Activated T-helper 1 cell treated with Interleukin-2 at 50 U/mL for 16 hours (primary cell): ENCODE data around the gene UACA.
"Not testable (repeated sequence)": the region's sequence is repeated elsewhere in the genome, so short reads cannot be mapped to it uniquely, and the experiment has no call there.

ENCODE experiments used
- DNase-seq: peaks from one replicate; pipeline ENCODE4 v3.0.0-alpha.2; 2020; ENCODE audit warnings: low read depth

Gene UACA

DNA sequence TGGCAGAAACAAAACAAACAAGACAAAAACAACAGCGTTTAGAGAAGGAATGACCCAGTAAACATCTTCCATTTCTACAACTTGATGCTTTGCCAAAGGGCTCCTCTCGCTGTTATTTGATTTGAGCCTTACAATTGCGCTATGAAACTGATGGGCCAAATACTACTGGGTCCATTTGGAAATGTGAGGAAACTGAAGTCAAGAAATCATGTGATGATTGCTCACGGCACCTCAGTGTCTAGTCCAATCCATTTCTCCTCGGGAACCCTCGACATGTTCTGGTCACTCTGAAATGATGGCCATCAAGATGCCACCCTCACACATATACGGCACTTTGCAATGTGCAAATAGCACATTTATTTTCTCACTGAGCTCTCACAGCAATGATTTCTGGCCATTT lies 136.0 kb downstream of the UACA start:
- DNase-seq = no peak

DNA sequence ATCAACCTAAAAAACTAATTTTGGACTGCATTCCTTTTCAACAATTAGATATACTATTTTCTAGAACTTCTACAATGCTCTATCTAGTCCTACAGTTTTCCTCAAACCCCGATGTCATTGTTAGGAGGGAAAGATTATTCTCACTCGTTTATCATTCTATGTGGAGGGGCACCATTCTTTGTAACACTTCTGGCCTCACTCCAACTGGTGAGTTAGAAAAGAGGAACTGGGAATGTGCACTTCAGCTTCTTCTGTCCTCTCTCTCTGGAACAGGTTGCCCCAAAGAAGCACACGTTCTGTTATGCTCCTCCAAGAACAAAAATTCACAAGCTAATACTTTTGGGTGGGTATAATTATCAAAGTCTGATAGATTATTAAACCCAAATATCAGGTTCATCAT lies 137.9 kb downstream of the UACA start:
- no peak for DNase-seq

GRCh38 chr15:70625011-70625410 lies 138.3 kb downstream of the UACA start:
- DNase-seq = no peak

DNA sequence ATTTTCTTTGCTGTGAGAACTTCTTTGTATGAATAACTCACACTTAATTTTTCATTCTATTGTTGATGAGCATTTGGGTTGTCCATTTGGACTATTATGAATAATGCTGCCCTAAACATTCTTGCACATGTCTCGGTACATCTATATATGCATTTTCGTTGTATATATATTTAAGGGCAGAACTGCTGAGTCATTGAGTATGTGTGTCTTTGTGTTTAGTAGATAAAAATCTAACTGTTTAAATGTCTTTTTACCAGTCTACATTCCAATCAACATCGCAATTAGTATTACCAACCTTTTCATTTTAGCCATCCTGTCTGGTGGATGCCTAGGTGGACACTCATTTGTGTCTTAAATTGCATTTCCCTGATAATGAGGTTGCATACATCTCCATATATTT lies 144.4 kb downstream of the UACA start:
- no peak for DNase-seq

DNA sequence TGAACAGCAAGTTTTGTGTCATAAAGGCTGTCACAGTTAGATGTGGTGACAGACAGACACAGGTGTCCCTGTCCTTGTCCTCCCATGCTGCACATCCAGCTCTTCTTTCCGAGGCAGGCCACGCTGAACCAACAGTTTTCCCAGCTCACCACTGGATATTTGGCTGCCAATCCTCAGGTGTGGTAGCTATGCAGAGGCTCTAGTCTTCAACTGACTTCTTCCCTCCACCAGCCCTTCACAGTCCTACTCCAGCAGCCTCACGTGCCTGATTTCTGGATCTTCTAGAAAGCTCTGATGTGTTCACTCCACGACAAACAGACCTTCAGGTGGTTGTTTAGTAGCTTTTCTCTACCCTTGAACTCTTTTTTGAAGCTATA lies 145.5 kb downstream of the UACA start:
- DNase-seq = no peak

DNA sequence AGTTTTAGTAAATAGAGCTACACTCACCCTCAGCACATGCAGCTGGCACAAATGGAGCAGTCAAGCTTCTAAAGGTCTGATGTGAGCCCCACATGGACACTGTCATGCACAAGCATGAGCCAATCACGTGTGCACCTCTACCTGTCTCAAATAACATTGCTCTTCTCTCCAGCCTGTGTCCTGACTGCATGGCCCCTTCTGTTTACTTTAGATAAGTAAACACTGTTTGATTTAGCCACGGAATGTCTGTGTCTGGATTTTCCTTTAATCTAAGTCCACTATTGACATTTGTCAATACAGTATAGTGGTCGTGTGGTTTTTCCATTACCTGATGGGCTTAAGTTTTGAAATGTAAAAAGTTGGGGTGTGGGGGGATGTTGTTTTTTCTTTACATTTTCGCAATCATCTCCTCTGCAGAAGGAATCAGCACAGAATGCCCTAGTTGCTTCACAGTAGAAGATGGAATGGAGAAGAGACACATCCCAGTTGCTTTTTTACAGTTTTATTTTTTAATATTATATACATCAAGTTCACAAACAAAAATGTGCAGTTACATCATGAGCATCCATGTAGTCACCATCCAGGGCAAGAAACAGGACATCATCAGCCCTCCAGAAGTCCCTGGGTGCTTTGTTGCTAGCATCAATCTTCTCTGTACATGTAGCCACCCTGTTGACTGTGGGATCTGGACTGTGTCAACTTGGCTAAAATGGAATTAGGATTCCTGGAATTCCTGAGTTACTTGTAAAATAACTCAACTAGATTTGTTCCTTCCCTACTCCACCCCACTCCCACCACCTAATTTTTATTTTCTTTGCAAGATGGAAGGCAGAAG lies 146.1 kb downstream of the UACA start:
- no peak for DNase-seq

GRCh38 chr15:70616311-70616756 lies 147.0 kb downstream of the UACA start:
- not testable (repeated sequence) for DNase-seq

DNA sequence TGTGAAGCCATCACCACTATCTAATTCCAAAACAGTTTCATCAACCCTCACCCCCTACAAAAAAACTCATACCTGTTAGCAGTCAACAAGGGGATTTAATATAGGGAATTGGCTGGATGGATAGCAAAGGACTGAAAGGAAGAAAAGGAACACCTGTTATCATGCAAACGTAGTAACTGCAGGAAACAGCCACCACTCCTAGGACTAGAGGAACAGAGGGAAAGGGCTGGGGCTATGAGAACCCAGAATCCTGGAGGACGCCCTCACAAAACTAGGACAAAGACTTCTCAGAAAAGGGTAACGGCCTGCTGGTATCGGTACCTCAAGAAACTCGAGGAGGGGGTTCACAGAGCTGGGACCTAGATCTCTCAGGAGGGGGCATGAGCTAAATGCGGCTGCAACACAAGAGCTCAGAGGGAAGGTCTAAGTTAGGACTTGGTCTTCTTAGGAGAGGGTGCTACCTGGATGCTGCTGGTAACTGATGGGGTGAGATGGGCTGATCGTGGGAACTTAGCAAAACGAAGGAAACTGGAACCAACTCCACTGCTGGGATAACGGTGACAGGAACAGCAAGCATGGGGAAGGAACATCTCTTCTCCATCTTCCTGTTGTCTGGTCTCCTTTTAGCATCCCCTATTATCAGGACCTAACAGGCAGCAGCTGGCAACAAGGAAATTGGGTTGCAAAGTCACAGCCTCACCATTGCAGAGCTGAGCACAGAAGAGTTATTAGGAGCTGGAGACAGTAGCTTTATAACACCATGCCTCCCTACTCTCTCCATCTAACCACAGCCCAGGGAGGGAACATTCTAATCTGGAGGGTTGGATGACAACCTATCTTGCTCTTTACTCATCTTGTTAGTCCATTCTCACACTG lies 147.7 kb downstream of the UACA start:
- DNase-seq = no peak

DNA sequence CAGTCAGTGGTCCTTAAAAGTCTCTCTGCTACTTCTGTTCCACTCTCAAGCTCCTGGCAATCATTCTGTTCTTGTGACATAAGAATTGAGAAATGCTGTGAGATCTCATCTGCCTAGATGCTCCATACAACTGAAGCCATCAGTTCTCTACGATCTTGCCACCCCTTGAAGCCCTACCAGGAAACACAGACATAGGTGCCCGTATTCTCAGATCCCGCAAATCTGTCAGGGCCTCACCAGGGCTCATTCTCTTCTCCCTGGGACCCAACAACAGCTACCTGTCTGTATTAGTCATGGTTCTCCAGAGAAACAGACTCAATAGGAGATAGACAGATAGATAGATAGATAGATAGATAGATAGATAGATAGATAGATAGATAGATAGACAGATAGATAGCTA lies 149.1 kb downstream of the UACA start:
- DNase-seq = no peak

GRCh38 chr15:70613271-70613670 lies 150.1 kb downstream of the UACA start:
- no peak for DNase-seq

DNA sequence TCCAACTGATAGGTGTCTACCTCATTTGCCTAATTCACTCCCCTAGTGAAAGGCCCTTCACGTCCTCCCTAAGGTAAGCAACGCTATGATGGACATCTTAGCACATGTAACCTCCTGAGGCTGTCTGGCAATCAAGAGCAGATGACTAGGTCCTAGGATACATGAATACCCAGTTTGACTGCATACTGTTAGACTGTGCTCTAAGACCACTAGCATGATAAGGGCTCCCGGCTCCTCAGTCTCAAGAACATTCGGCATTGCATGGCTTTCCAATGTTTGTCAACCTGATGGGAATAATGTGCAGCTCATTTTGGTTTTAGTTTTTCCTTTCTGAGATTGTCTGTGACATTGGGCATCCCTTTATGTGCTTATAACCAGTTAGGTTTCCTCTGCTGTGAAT lies 152.1 kb downstream of the UACA start:
- DNase-seq = no peak

DNA sequence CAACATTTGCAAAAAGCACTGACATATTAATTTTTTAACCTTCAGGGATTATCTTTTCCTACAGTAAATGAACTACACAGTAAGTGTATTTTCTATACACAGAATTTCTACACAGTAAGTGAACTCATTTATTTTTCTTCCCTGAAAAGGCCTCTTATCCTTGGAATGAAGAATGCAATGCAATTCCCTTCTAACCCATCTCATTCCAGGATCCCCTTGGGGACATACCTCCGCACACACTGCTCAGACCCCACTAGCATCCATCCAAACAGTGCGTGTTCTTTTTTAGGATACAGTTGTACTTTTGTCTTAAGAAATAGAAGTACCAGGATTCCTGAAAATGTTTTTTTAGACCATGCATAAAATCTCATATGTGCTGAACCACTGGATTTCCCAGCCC lies 152.8 kb downstream of the UACA start:
- DNase-seq = no peak

DNA sequence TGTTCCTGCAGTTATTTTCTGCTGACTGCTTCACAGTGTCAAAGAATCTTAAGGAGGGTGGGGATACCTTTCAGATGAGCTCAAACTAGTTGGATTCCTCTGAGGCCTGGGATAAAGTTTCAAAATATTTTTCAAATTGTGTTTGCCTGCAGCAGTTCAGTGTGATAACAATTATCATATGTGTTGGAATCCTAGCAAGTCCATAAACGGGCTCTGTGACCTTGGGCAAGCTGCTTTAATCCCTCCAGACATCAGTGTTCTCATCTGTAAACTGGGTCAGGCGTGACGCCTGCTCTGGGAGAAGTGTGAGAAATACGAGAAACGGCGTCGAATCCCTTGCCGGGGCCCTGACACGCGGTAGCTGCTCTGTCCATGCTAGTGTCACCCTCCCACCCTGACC lies 153.5 kb downstream of the UACA start:
- no peak for DNase-seq

GRCh38 chr15:70608144-70608543 lies 155.2 kb downstream of the UACA start:
- no peak for DNase-seq

GRCh38 chr15:70605606-70606410 lies 157.6 kb downstream of the UACA start:
- DNase-seq = no peak

GRCh38 chr15:70604666-70605315 lies 158.6 kb downstream of the UACA start:
- no peak for DNase-seq
